Lung (tissue), 12 donors: ENCODE data around the gene RBM20. TPM values are rescaled to one million over a fixed set of nuclear protein-coding genes. Genes with fewer than 3 reads are reported as not detected.

Experiments
- ATAC-seq: fragments of 200-7000 bp; cut with Tn5 transposase; one replicate; pipeline ENCODE4 v1.9.1; 2020; ENCODE audit warnings: moderate number of reproducible peaks; ENCODE audit not compliant: insufficient read depth, low FRiP score
- DNase-seq, 3 donors: peaks; one replicate each; pipeline ENCODE4 v3.0.0-alpha.2; 2013 to 2017
- H3K27ac ChIP-seq, 2 donors: one replicate each; pipeline ENCODE4 v1.5.1; 2013; ENCODE audit warnings: mild to moderate bottlenecking in 2 of 2, moderate library complexity in 2 of 2, control low read depth in 1 of 2, inconsistent platforms in 1 of 2, low read depth in 1 of 2, low read length in 1 of 2
- H3K27me3 ChIP-seq, 3 donors: one replicate each; pipeline ENCODE4 v1.5.1; 2013; ENCODE audit warnings: low read length in 2 of 3; ENCODE audit not compliant: control insufficient read depth in 3 of 3, insufficient read depth in 3 of 3
- H3K36me3 ChIP-seq, 4 donors: one replicate each; pipeline ENCODE4 v1.5.1; 2013; ENCODE audit warnings: low read length in 4 of 4, mild to moderate bottlenecking in 1 of 4, moderate library complexity in 1 of 4; ENCODE audit not compliant: control insufficient read depth in 4 of 4, insufficient read depth in 4 of 4
- H3K4me1 ChIP-seq, 5 donors: one replicate each; pipeline ENCODE4 v1.5.1; 2013; ENCODE audit warnings: low read length in 5 of 5, mild to moderate bottlenecking in 2 of 5, moderate library complexity in 1 of 5; ENCODE audit not compliant: control insufficient read depth in 5 of 5, insufficient read depth in 5 of 5
- H3K4me3 ChIP-seq: one replicate; pipeline ENCODE4 v1.5.1; 2013; ENCODE audit warnings: mild to moderate bottlenecking, control low read depth, moderate library complexity
- H3K9ac ChIP-seq, 2 donors: one replicate each; pipeline ENCODE4 v1.5.1; 2013; ENCODE audit warnings: low read length in 2 of 2, control low read depth in 1 of 2; ENCODE audit not compliant: insufficient read depth in 1 of 2
- H3K9me3 ChIP-seq, 4 donors: one replicate each; pipeline ENCODE4 v1.5.1; 2013; ENCODE audit warnings: low read length in 3 of 4, mild to moderate bottlenecking in 1 of 4, moderate library complexity in 1 of 4; ENCODE audit not compliant: control insufficient read depth in 4 of 4, insufficient read depth in 3 of 4
- CTCF ChIP-seq: IDR thresholded peaks from 2 replicates; pipeline ENCODE4 v1.5.1; 2012; ENCODE audit warnings: mild to moderate bottlenecking; ENCODE audit errors: control extremely low read depth, extremely low read depth
- WGBS, 2 donors: extraction: QIAGEN DNeasy Blood & Tissue Kit; methylation state at CpG; one replicate each; pipeline ENCODE4 v1.1.7; 2013; 5-methylcytosine and 5-hydroxymethylcytosine counted together
- polyA plus RNA-seq, 2 donors: library from polyadenylated mRNA; stranded (reverse); fragments of 200-250 nt; gene quantifications; one replicate each; pipeline ENCODE4 v1.2.1, GENCODE V29; 2013
- total RNA-seq, 2 donors: library from RNA; depleted of rRNA in 1 of 2; stranded (reverse); fragments of >200 nt in 1 of 2; gene quantifications; one replicate each; pipeline ENCODE4 v1.2.1, GENCODE V29; 2014 to 2021
- donor health status: control.
- donor health status: control.
- donor health status: Bipolar disorder and iron deficiency.
- donor health status: healthy.
- donor health status: DM: yes; HTN: yes; CAD: no.

RBM20 gene
- total and polyA plus RNA-seq, 4 donors: 0.25 to 3.3 (median 0.66) TPM

GRCh38 chr10:110694820-110695538 lies 50.8 kb downstream of the RBM20 start:
- TF ChIP-seq CTCF: no peak
- H3K9ac ChIP-seq: no peak overlapping the region

GRCh38 chr10:110695539-110695886 lies 51.4 kb downstream of the RBM20 start:
- Histone ChIP-seq H3K9me3 (peaks cover 0 to 8% (median 3%) of the 10 kb centered on the region in 4 donors), H3K9ac (no peak overlapping the region), H3K4me1 (peaks cover 0 to 8% (median 0%) of the 10 kb centered on the region in 5 donors), H3K4me3 (no peak overlapping the region), H3K27ac (peak overlapping the region in 1 of 2 donors; percentile 61), H3K27me3 (no peaks in the 10 kb centered on the region), H3K36me3 (no peaks in the 10 kb centered on the region)
- 83 to 90% methylated on average over 2 of the region's 2 CpGs for WGBS, 2 donors
- DNase-seq: no peak
- ATAC-seq: no peak
- no peak for TF ChIP-seq CTCF

More at GRCh38 chr10:110694820-110695538, 50.8 kb downstream of the RBM20 start:
- no peak for ATAC-seq
- Histone ChIP-seq H3K27ac (peak overlapping the region in 1 of 2 donors; percentile 61), H3K4me3 (no peak overlapping the region), H3K36me3 (no peaks in the 10 kb centered on the region), H3K27me3 (no peaks in the 10 kb centered on the region), H3K4me1 (peaks cover 0 to 8% (median 0%) of the 10 kb centered on the region in 5 donors), H3K9me3 (peaks cover 0 to 8% (median 3%) of the 10 kb centered on the region in 4 donors)
- WGBS, 2 donors: 73 to 77% methylated on average over 5 of the region's 5 CpGs
- DNase-seq: no peak

- Histone ChIP-seq H3K4me1 (peaks cover 0 to 8% (median 0%) of the 10 kb centered on the region in 5 donors), H3K4me3 (no peak overlapping the region), H3K9me3 (peaks cover 0 to 8% (median 3%) of the 10 kb centered on the region in 4 donors), H3K27ac (peak overlapping the region in 1 of 2 donors; percentile 58), H3K36me3 (no peaks in the 10 kb centered on the region), H3K27me3 (no peaks in the 10 kb centered on the region), H3K9ac (no peak overlapping the region)
- no peak for TF ChIP-seq CTCF
- ATAC-seq: no peak
- 74 to 75% methylated on average over 4 of the region's 4 CpGs for whole genome bisulfite sequencing, 2 donors
- no peak for DNase-seq
Observed at GRCh38 chr10:110696436-110696835, 52.3 kb downstream of the RBM20 start.

- Histone ChIP-seq H3K36me3 (no peaks in the 10 kb centered on the region), H3K4me1 (peaks cover 0 to 8% (median 0%) of the 10 kb centered on the region in 5 donors), H3K9me3 (peaks cover 0 to 8% (median 0%) of the 10 kb centered on the region in 4 donors), H3K4me3 (no peak overlapping the region), H3K9ac (no peak overlapping the region), H3K27me3 (no peaks in the 10 kb centered on the region), H3K27ac (peak overlapping the region in 1 of 2 donors; percentile 97)
- no peak for DNase-seq
- WGBS, 2 donors: 80 to 82% methylated on average over 5 of the region's 5 CpGs
- no peak for ATAC-seq
- TF ChIP-seq CTCF: no peak
Observed at GRCh38 chr10:110698340-110698739, 54.2 kb downstream of the RBM20 start.
